HCT116 (cell line): Measurements from ENCODE around the gene C22orf39.

Experiments
- CTCF ChIP-seq, 3 experiments: fragments of 200-600 bp in 1 of 3; sonication (generic) in 1 of 3; IDR thresholded peaks in 2 of 3; conservative IDR thresholded peaks in 1 of 3; 2 replicates each; pipeline ENCODE4 v1.5.1; 2012 to 2017; ENCODE audit warnings: low read depth in 2 of 3, low read length in 2 of 3, antibody characterized with exemption in 1 of 3, borderline replicate concordance in 1 of 3, control low read depth in 1 of 3, mild to moderate bottlenecking in 1 of 3, mixed read lengths in 1 of 3, mixed run types in 1 of 3, moderate library complexity in 1 of 3; ENCODE audit not compliant: insufficient read depth in 1 of 3
- ELF1 ChIP-seq: IDR thresholded peaks from 2 replicates; pipeline ENCODE4 v1.6.1; 2012; ENCODE audit warnings: low read depth, borderline replicate concordance
- EZH2 ChIP-seq: fragments of 200-600 bp; sonication (generic); IDR thresholded peaks from 2 replicates; pipeline ENCODE4 v1.6.1; 2017; ENCODE audit warnings: antibody characterized with exemption, mixed run types
- POLR2A ChIP-seq: IDR thresholded peaks from 2 replicates; pipeline ENCODE4 v1.7.0; 2011; ENCODE audit warnings: borderline replicate concordance; ENCODE audit not compliant: insufficient read depth, insufficient read length; ENCODE audit errors: extremely low read depth
- SP1 ChIP-seq: IDR thresholded peaks from 2 replicates; pipeline ENCODE4 v1.6.1; 2012; ENCODE audit warnings: low read depth
- YY1 ChIP-seq: IDR thresholded peaks from 2 replicates; pipeline ENCODE4 v1.6.1; 2011; ENCODE audit warnings: low read length, low read depth, moderate library complexity, mild to moderate bottlenecking; ENCODE audit not compliant: insufficient replicate concordance; ENCODE audit errors: extremely low read depth

- TF ChIP-seq ELF1, result no peak
- no peak for TF ChIP-seq CTCF (IDR thresholded peaks at IDR 0.05 in 2 of 3, conservative IDR thresholded peaks at IDR 0.05 in 1 of 3; ENCODE audit: borderline replicate concordance in 1 of 3, insufficient read depth in 1 of 3, low read depth in 2 of 3, low read length in 2 of 3)
- TF ChIP-seq YY1, result no peak
- TF ChIP-seq SP1, result no peak
- TF ChIP-seq POLR2A, result no peak
- TF ChIP-seq EZH2, result no peak
These were observed 15.5 kb upstream of the C22orf39 start for GRCh38 chr22:19463008-19463407.
